Stomach (tissue), 9 donors: ENCODE results near the gene SAPCD2. TPM values are rescaled to one million over a fixed set of nuclear protein-coding genes. Genes with fewer than 3 reads are reported as not detected.

Experiments
- DNase-seq, 2 donors: peaks; one replicate each; pipeline versions ENCODE4 v3.0.0 to v3.0.0-alpha.2; 2013 to 2019
- H3K27ac ChIP-seq, 5 donors: fragments of 200-600 bp in 4 of 5; sonication (generic) in 4 of 5; one replicate each; pipeline ENCODE4 v1.5.1; 2013 to 2019; ENCODE audit warnings: mild to moderate bottlenecking in 1 of 5, moderate library complexity in 1 of 5
- H3K27me3 ChIP-seq, 3 donors: fragments of 200-600 bp; sonication (generic); one replicate each; pipeline ENCODE4 v1.5.1; 2017 to 2019; ENCODE audit warnings: mixed run types in 1 of 3
- H3K36me3 ChIP-seq, 4 donors: fragments of 200-600 bp; sonication (generic); 1 replicate in 3 of 4; 2 replicates in 1 of 4; pipeline ENCODE4 v1.5.1; 2016 to 2019
- H3K4me1 ChIP-seq, 4 donors: fragments of 200-600 bp; sonication (generic); one replicate each; pipeline ENCODE4 v1.5.1; 2016 to 2019
- H3K4me3 ChIP-seq, 4 donors: fragments of 200-600 bp; sonication (generic) in 3 of 4; one replicate each; pipeline ENCODE4 v1.5.1; 2016 to 2019; ENCODE audit warnings: mild to moderate bottlenecking in 1 of 4
- H3K9me3 ChIP-seq, 4 donors: fragments of 200-600 bp; sonication (generic); one replicate each; pipeline ENCODE4 v1.5.1; 2016 to 2019
- EP300 ChIP-seq: sonication (generic); formaldehyde crosslinking; IDR thresholded peaks from one replicate; pipeline ENCODE4 v1.6.1; 2017; ENCODE audit warnings: antibody characterized with exemption
- POLR2A ChIP-seq, 4 donors: fragments of 450-650 bp; IDR thresholded peaks; one replicate each; pipeline ENCODE4 v1.6.1; 2016; ENCODE audit warnings: antibody characterized with exemption in 4 of 4, control low read depth in 2 of 4, mild to moderate bottlenecking in 1 of 4, moderate library complexity in 1 of 4
- POLR2AphosphoS5 ChIP-seq, 3 donors: sonication (generic); formaldehyde crosslinking; IDR thresholded peaks; one replicate each; pipeline ENCODE4 v1.6.1; 2016; ENCODE audit warnings: antibody characterized with exemption in 3 of 3
- WGBS, 5 donors: extraction: QIAGEN DNeasy Blood & Tissue Kit in 3 of 5; methylation state at CpG; one replicate each; pipeline versions ENCODE4 v1.1.5 to v1.1.7; 2013 to 2018; 5-methylcytosine and 5-hydroxymethylcytosine counted together
- intact Hi-C: fragments of 100-400 bp; cut with DNase I; formaldehyde crosslinking; loops from one replicate; pipeline ENCODE4 v1.15.1; 2023; ENCODE audit warnings: low total_unique reads
- polyA plus RNA-seq, 3 donors: library from polyadenylated mRNA; stranded (reverse); fragments of 200-250 nt; gene quantifications; one replicate each; pipeline ENCODE4 v1.2.3, GENCODE V29; 2013
- total RNA-seq, 5 donors: library from RNA; depleted of rRNA; stranded (reverse); fragments of >200 nt; gene quantifications; one replicate each; pipeline versions ENCODE4 v1.1.0 to v1.2.3, GENCODE V29; 2014 to 2016
- TF ChIP-seq, protein P1 (sequence below), 7 experiments: fragments of 450-650 bp in 4 of 7; fragments of 200-600 bp in 3 of 7; sonication (generic) in 3 of 7; IDR thresholded peaks; one replicate each; pipeline ENCODE4 v1.5.1; 2016 to 2019; ENCODE audit warnings: antibody characterized with exemption in 7 of 7, control low read depth in 2 of 7, mild to moderate bottlenecking in 1 of 7
- donor health status: healthy with polysubstance abuse.
- donor health status: Bipolar disorder and iron deficiency.
- donor health status: healthy.

SAPCD2 gene
- total and polyA plus RNA-seq, 8 donors: 1.7 to 84.9 (median 3.8) TPM; not detected in 1

DNA sequence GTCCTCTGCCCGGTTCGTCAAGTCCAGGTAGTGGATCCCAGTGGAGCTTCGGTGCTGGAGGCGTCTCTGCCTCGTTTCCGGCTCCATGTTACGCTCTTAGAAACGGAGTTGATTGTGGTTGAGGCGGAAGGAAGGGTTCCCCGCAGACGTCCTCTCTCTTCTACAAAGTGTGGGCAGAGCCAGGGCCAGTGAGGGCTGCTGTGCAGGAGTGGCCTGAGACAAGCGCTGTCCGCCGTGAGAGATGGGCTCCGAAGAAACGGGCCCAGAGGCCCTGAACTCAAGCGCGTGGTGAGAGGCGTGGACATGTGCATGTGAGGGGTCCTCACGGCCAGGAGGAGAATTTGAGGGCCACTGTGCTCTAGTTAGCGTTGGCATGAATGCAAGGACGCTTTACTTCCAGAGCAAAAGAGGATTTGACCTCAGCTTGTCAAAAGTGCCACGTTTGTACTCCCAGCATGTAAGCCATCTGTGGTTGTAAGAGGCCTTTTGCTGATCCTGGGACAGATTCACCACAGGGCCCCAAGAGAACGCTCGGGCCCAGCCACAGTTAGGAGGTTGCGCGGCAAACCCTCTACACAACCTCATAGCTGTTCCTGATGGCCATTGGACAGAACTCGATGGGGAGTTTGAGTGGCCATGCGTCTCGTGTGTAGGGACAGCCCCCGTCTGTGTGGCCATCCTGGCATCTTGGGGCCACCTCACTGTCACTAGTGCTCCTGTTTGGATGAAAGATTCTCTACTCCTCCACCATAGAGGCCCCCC is 26.6 kb upstream of the SAPCD2 start:
- no peaks in the 10 kb centered on the region for H3K27me3 ChIP-seq
- H3K9me3 ChIP-seq: no peaks in the 10 kb centered on the region
- TF ChIP-seq, protein P1, sequence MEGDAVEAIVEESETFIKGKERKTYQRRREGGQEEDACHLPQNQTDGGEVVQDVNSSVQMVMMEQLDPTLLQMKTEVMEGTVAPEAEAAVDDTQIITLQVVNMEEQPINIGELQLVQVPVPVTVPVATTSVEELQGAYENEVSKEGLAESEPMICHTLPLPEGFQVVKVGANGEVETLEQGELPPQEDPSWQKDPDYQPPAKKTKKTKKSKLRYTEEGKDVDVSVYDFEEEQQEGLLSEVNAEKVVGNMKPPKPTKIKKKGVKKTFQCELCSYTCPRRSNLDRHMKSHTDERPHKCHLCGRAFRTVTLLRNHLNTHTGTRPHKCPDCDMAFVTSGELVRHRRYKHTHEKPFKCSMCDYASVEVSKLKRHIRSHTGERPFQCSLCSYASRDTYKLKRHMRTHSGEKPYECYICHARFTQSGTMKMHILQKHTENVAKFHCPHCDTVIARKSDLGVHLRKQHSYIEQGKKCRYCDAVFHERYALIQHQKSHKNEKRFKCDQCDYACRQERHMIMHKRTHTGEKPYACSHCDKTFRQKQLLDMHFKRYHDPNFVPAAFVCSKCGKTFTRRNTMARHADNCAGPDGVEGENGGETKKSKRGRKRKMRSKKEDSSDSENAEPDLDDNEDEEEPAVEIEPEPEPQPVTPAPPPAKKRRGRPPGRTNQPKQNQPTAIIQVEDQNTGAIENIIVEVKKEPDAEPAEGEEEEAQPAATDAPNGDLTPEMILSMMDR (IDR thresholded peaks at IDR 0.05): no peak
- TF ChIP-seq POLR2AphosphoS5 (IDR thresholded peaks at IDR 0.05): no peak
- TF ChIP-seq EP300: no peak
- TF ChIP-seq POLR2A (IDR thresholded peaks at IDR 0.05): no peak
- H3K36me3 ChIP-seq: peaks cover 45 to 99% (median 92%) of the 10 kb centered on the region in 4 donors
- no peak for DNase-seq
- WGBS, 5 donors: 92 to 97% (median 96%) methylated on average over 31 of the region's 31 CpGs
- H3K27ac ChIP-seq: no peak overlapping the region
- intact Hi-C loops: no loop called here
- H3K4me3 ChIP-seq: no peak overlapping the region
- H3K4me1 ChIP-seq: no peaks in the 10 kb centered on the region

DNA sequence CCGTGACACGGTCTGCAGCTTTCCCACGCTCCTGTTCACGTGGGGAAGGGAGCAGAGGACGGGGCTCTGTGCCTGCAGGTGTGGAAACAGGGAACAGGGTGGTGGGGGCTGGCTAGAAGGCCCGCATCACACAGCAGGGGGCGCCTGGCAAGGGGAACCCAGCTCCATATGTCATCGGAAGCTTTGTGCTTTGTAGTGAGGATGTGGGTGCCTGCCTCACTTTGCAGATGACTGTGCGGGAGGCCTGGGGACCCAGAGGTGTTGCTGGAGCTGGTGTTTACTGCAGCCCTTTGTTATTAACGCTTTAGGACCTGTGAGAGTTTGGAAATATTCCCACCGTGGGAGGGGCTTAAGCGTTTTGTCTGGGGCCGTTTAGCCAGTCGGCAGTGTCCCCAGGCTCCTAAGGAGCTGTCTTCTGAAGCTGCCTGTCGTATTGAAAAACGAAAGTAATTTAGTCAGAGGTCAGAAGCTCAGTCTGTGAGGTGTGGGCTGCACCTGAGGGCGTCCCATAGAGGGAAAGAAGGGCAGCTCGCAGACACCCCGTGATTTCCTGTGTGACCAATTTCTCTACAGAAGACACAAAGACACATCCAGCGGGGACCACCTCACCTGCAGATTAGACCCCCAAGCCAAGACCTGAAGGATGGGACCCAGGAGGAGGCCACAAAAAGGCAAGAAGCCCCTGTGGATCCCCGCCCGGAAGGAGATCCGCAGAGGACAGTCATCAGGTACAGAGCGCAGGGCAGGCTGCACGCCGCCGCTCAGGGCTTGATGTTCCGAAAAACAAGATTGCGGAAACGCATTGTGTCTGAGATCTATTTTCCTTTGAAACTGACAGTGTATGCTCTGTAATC is 25.5 kb upstream of the SAPCD2 start:
- peaks cover 35 to 99% (median 91%) of the 10 kb centered on the region in 4 donors for H3K36me3 ChIP-seq
- intact Hi-C loops: no loop called here
- H3K4me3 ChIP-seq: no peak overlapping the region
- no peaks in the 10 kb centered on the region for H3K4me1 ChIP-seq
- TF ChIP-seq POLR2A (IDR thresholded peaks at IDR 0.05) (no peak), POLR2AphosphoS5 (IDR thresholded peaks at IDR 0.05) (no peak), EP300 (no peak)
- TF ChIP-seq, protein P1 (IDR thresholded peaks at IDR 0.05): no peak
- DNase-seq: peak; percentile 46 to 70
- H3K27ac ChIP-seq: peak overlapping the region in 2 of 5 donors; percentile 36 to 60
- 71 to 78% (median 76%) methylated on average over 30 of the region's 30 CpGs for WGBS, 5 donors
- H3K9me3 ChIP-seq: no peaks in the 10 kb centered on the region
- no peaks in the 10 kb centered on the region for H3K27me3 ChIP-seq

DNA sequence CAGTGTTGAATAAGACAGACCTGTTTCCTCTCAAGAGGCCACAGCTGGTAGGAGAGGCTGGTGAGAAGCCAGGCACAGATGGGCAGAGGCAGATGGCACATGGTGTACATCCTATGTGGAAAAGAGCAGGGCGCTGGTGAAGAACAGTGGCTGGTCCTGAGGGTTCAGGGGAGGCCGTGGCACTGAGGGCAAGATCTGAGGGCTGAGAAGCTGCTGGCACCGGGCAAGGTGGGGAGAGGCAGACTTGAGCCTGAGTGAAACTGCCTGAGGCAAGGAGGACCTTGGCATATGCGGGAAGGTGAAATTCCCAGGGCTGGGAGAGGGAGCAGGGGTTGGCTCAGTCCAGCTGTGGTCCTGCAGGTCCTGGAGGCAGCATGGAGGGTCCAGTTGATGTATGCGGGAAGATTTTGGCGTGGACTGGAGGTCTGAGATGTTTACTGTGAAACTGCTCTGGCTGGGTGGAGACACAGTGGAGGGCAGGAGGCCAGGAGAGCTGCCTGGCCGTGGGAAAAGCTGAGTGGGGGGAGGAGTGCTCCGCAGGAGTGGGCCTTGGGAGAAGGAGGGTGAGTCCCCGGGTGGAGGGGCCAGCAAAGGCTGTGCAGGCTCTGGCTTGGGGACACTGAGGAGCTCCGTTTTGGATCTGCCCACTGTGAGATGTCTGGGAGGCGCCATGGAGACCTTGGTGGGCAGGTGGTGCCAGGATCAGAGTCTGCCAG is 19.0 kb upstream of the SAPCD2 start:
- Histone ChIP-seq H3K36me3 (peaks cover 9 to 57% (median 48%) of the 10 kb centered on the region in 4 donors), H3K4me1 (peaks cover 17 to 44% (median 29%) of the 10 kb centered on the region in 4 donors), H3K9me3 (no peaks in the 10 kb centered on the region), H3K27me3 (no peaks in the 10 kb centered on the region), H3K4me3 (no peak overlapping the region), H3K27ac (no peak overlapping the region)
- TF ChIP-seq POLR2A (IDR thresholded peaks at IDR 0.05): no peak
- no peak for TF ChIP-seq POLR2AphosphoS5 (IDR thresholded peaks at IDR 0.05)
- no peak for TF ChIP-seq EP300
- TF ChIP-seq, protein P1 (IDR thresholded peaks at IDR 0.05): no peak
- 72 to 81% (median 75%) methylated on average over 11 of the region's 11 CpGs for WGBS, 5 donors
- DNase-seq: no peak
- intact Hi-C loops: no loop called here

DNA sequence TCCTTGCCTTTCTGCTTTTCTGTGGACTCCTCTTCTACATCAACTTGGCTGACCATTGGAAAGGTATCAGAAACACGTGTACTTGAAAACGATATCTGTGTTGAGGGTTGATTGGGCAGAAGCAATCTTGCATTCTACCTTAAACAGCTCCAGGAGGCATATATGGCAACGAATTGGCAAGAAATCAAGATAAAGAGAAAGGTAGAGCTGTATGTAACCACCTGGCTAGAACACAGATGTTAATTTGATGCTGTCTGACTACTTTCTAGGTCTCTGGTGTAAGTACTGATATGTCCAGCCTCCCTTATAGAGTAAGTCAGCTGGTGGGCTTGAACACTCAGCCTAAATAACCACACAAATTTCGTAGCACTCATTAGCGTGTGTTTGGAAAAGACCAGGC is 17.8 kb upstream of the SAPCD2 start:
- no peak for TF ChIP-seq POLR2A (IDR thresholded peaks at IDR 0.05)
- TF ChIP-seq, protein P1 (IDR thresholded peaks at IDR 0.05): no peak
- TF ChIP-seq POLR2AphosphoS5 (IDR thresholded peaks at IDR 0.05): no peak
- TF ChIP-seq EP300: no peak
- 50 to 78% (median 69%) methylated on average over 5 of the region's 5 CpGs for WGBS, 5 donors
- intact Hi-C loops: no loop called here
- Histone ChIP-seq H3K4me3 (no peak overlapping the region), H3K36me3 (peaks cover 6 to 47% (median 42%) of the 10 kb centered on the region in 4 donors), H3K4me1 (peaks cover 17 to 54% (median 36%) of the 10 kb centered on the region in 4 donors), H3K9me3 (no peaks in the 10 kb centered on the region), H3K27ac (no peak overlapping the region), H3K27me3 (no peaks in the 10 kb centered on the region)
- DNase-seq: no peak
